ENCODE results near the gene SLC17A7. TPM values are rescaled to one million over a fixed set of nuclear protein-coding genes. Genes with fewer than 3 reads are reported as not detected.

The SLC17A7 gene
- total and polyA plus RNA-seq, 9 of the 15 experiments (the other 6 are each of a cell fraction or from before 2014, with no cell fraction given): 1.1 to 15.7 (median 2.4) TPM

- no peaks in the 10 kb centered on the region for H3K27me3 ChIP-seq (ENCODE audit: control insufficient read depth in 2 of 2, insufficient read depth in 2 of 2, low read length in 2 of 2)
- H3K27ac ChIP-seq (ENCODE audit: extremely low read depth, low read depth, low read length): no peak overlapping the region
- ChIA-PET CTCF (ENCODE audit: low intra/inter-chr PET ratio) (no interaction called here), POLR2A (interaction anchor here (0.7 to 1.3 kb wide), 3 partner anchors 11 to 595 kb away, joined by 3 to 5 read pairs (median 3); no protein-coding TSS in a partner anchor)
- no peaks in the 10 kb centered on the region for H4K20me1 ChIP-seq (replicated peaks; ENCODE audit: control insufficient read depth, insufficient read depth, low read length)
- BruUV-seq (replicated peaks): no TSS peak
- H3K9me1 ChIP-seq (ENCODE audit: control insufficient read depth, insufficient read depth, low read length): no peaks in the 10 kb centered on the region
- whole genome bisulfite sequencing (ENCODE audit: insufficient coverage, low coverage, missing lambda C conversion rate): 58% methylated on average over 2 of the region's 2 CpGs
- no peaks in the 10 kb centered on the region for H3K79me2 ChIP-seq (ENCODE audit: control insufficient read depth, insufficient read depth, low read length)
- ATAC-seq (no peak), DNase-seq (ENCODE audit: extremely low read depth in 1 of 4, low spot score in 3 of 4) (no peak), FAIRE-seq (no peak)
- intact Hi-C loops (cut with micrococcal nuclease) (no loop called here), in situ Hi-C loops (cut with MboI) (no loop called here)
- peaks cover 21 to 40% of the 10 kb centered on the region in 2 experiments for H3K4me1 ChIP-seq (replicated peaks in 1 of 2; ENCODE audit: control insufficient read depth in 2 of 2, insufficient read depth in 2 of 2, low read length in 2 of 2)
- TF ChIP-seq, protein P1, sequence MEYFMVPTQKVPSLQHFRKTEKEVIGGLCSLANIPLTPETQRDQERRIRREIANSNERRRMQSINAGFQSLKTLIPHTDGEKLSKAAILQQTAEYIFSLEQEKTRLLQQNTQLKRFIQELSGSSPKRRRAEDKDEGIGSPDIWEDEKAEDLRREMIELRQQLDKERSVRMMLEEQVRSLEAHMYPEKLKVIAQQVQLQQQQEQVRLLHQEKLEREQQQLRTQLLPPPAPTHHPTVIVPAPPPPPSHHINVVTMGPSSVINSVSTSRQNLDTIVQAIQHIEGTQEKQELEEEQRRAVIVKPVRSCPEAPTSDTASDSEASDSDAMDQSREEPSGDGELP (CRISPR knock-in tag; IDR thresholded peaks at IDR 0.05; ENCODE audit: borderline replicate concordance): peak; percentile 23; the same call in 1 of the 2 replicates
- TF ChIP-seq ZKSCAN3 (CRISPR knock-in tag; IDR thresholded peaks at IDR 0.05): no peak
- TF ChIP-seq LEF1 (IDR thresholded peaks at IDR 0.05): 0 out of 2 replicates have a peak, but pooled peaks have one; percentile 24
- H3K4me2 ChIP-seq (ENCODE audit: insufficient read depth, low read length): no peak overlapping the region
- no peak overlapping the region for H3K4me3 ChIP-seq
- H3K9me3 ChIP-seq (replicated peaks; ENCODE audit: control insufficient read depth, insufficient read depth, low read depth, low read length): no peaks in the 10 kb centered on the region
- H3K36me3 ChIP-seq (ENCODE audit: control insufficient read depth, insufficient read depth, low read length): no peaks in the 10 kb centered on the region
- H2AFZ ChIP-seq (ENCODE audit: low read depth, low read length): peak overlapping the region; percentile 86
- H3K9ac ChIP-seq (ENCODE audit: insufficient read depth in 1 of 2, low read depth in 2 of 2, low read length in 2 of 2): no peak overlapping the region; a peak in 1 of 4 replicates
These were observed 25.5 kb downstream of the SLC17A7 start for GRCh38 chr19:49415810-49416200.

DNA sequence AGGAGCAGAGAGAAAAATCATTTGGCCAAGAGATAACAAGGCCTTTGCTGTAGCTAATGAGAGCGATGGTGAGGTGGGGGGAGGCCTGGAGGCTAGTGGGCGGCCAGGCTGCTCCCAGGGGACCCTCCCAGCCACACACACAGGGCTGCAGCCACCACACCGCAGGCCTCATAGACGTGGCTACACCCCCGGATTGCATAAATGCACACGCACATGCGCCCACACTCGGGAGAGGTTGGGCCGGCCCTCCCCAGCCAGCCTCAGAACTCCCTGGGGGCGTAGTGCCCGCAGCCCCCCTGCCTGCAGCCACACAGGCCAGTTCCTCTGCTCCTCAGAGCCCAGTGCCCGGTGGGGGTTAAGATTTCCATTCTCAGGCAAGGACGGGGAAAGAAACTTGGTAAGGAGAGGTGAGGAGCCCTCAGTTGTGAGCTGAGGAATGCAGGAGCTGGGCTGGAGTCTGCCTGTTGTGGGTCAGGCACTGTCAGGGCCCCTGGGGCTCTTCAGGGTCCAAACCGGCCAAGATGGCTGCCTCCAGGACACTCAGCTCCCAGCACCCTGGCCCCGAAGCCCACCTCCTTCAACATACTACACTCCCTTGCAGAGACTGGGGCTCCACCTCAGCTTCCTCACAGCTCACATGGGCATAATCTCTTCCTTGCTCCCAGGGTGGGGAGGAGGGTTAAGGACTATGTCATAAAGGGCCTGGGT is 26.1 kb downstream of the SLC17A7 start:
- H3K9ac ChIP-seq (ENCODE audit: insufficient read depth in 1 of 2, low read depth in 2 of 2, low read length in 2 of 2): peak overlapping the region in 1 of 2 experiments; percentile 83; a peak in 2 of 4 replicates
- FAIRE-seq: no peak
- TF ChIP-seq U2AF1 (optimal IDR thresholded peaks at IDR 0.05; ENCODE audit: low read depth, low read length) (no peak), SETDB1 (IDR thresholded peaks at IDR 0.05; ENCODE audit: low read length) (no peak), SAFB (IDR thresholded peaks at IDR 0.05; ENCODE audit: borderline replicate concordance, low read depth, low read length) (no peak), NRF1 (conservative IDR thresholded peaks at IDR 0.05 in 1 of 2, IDR thresholded peaks at IDR 0.05 in 1 of 2) (peak; percentile 28 to 53; a peak in 3 of 4 replicates), NFATC3 (IDR thresholded peaks at IDR 0.05) (no peak), NFIX (CRISPR knock-in tag; IDR thresholded peaks at IDR 0.05; ENCODE audit: low read depth) (no peak), RFX5 (IDR thresholded peaks at IDR 0.05; ENCODE audit: low read depth, low read length) (no peak), RBFOX2 (IDR thresholded peaks at IDR 0.05; ENCODE audit: low read depth, low read length) (no peak)
- TF ChIP-seq, protein P2, sequence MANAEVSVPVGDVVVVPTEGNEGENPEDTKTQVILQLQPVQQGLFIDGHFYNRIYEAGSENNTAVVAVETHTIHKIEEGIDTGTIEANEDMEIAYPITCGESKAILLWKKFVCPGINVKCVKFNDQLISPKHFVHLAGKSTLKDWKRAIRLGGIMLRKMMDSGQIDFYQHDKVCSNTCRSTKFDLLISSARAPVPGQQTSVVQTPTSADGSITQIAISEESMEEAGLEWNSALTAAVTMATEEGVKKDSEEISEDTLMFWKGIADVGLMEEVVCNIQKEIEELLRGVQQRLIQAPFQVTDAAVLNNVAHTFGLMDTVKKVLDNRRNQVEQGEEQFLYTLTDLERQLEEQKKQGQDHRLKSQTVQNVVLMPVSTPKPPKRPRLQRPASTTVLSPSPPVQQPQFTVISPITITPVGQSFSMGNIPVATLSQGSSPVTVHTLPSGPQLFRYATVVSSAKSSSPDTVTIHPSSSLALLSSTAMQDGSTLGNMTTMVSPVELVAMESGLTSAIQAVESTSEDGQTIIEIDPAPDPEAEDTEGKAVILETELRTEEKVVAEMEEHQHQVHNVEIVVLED (CRISPR knock-in tag; IDR thresholded peaks at IDR 0.05): no peak

More for the DNA sequence above, 26.1 kb downstream of the SLC17A7 start:
- no TSS peak for BruUV-seq (replicated peaks)
- POLR2A ChIA-PET: interaction anchor here (0.7 to 1.3 kb wide), 4 partner anchors 9 to 596 kb away, joined by 3 to 5 read pairs (median 3); no protein-coding TSS in a partner anchor
- peak; percentile 42 for ATAC-seq
- intact Hi-C loops (cut with micrococcal nuclease): no loop called here
- Histone ChIP-seq H3K4me3 (no peak overlapping the region), H3K4me1 (replicated peaks in 1 of 2; ENCODE audit: control insufficient read depth in 2 of 2, insufficient read depth in 2 of 2, low read length in 2 of 2) (peaks cover 16 to 36% of the 10 kb centered on the region in 2 experiments), H3K79me2 (ENCODE audit: control insufficient read depth, insufficient read depth, low read length) (no peaks in the 10 kb centered on the region), H4K20me1 (replicated peaks; ENCODE audit: control insufficient read depth, insufficient read depth, low read length) (no peaks in the 10 kb centered on the region), H3K27ac (ENCODE audit: extremely low read depth, low read depth, low read length) (no peak overlapping the region; the same call in 2 of the 3 replicates), H3K9me1 (ENCODE audit: control insufficient read depth, insufficient read depth, low read length) (no peaks in the 10 kb centered on the region), H3K27me3 (ENCODE audit: control insufficient read depth in 2 of 2, insufficient read depth in 2 of 2, low read length in 2 of 2) (no peaks in the 10 kb centered on the region), H3K4me2 (ENCODE audit: insufficient read depth, low read length) (no peak overlapping the region), H3K9me3 (replicated peaks; ENCODE audit: control insufficient read depth, insufficient read depth, low read depth, low read length) (no peaks in the 10 kb centered on the region), H3K36me3 (ENCODE audit: control insufficient read depth, insufficient read depth, low read length) (no peaks in the 10 kb centered on the region), H2AFZ (ENCODE audit: low read depth, low read length) (peak overlapping the region; percentile 86)
- no peak for DNase-seq (ENCODE audit: extremely low read depth in 1 of 4, low spot score in 3 of 4)
- in situ Hi-C loops (cut with MboI): no loop called here
- CTCF ChIA-PET (ENCODE audit: low intra/inter-chr PET ratio): no interaction called here
- WGBS (ENCODE audit: insufficient coverage, low coverage, missing lambda C conversion rate): 46% methylated on average over 15 of the region's 15 CpGs
